NCI-H82 treated with DMSO at 0.1 percent for 48 hours (cell line): ENCODE measurements around the gene MGAT4A.
"Not testable (repeated sequence)": the region's sequence is repeated elsewhere in the genome, so short reads cannot be mapped to it uniquely, and the experiment has no call there.

Experiments
- DNase-seq: peaks from one replicate; lab custom pipeline; 2025; ENCODE audit not compliant: unreplicated experiment; lab: John Stamatoyannopoulos, UW

Gene MGAT4A

GRCh38 chr2:98759827-98760625 lies 29.1 kb upstream of the MGAT4A start:
- DNase-seq = no peak

DNA sequence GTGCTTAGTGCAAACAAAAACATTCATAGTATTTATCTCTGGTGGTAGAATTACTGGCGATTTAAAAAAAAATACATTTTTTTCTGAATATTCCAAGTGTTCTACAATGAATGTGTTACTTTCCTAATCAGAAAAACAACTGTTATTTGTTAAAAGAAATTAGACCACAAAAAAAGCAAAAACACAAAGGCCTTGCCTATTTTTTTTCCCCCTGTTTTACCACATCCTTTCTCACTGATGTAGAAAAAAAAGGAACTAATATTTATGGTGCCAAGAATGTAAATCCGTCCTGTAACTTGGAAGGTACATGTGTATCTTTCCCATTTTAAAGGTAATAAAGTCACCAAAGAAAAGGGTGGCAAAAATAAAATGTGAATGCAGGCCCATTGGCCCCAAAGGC lies 28.4 kb upstream of the MGAT4A start:
- no peak for DNase-seq

- no peak for DNase-seq
These were observed 27.0 kb upstream of the MGAT4A start for GRCh38 chr2:98757904-98758421.

DNA sequence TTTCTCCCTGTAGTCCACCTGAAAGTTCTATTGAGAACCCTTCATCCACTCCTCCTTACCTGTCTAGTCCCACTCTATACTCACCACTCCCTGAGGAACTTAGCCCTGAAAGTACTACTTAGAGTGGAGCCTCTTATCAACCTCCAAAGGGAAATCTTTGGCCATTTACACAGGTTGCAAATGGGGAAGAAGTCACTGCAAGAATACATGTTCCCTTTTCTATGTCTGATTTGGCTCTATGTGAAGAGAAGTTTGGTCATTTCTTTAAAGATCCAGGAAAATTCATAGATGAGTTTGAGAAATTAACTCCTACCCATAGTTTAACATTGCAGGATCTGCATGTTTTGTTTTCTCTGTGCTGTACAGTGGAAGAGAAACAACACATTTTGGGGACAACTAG lies 22.9 kb upstream of the MGAT4A start:
- DNase-seq = no peak

- DNase-seq = not testable (repeated sequence)
These were observed 21.8 kb upstream of the MGAT4A start for GRCh38 chr2:98752711-98753110.

- no peak for DNase-seq
These were observed 20.8 kb upstream of the MGAT4A start for GRCh38 chr2:98751748-98752147.

DNA sequence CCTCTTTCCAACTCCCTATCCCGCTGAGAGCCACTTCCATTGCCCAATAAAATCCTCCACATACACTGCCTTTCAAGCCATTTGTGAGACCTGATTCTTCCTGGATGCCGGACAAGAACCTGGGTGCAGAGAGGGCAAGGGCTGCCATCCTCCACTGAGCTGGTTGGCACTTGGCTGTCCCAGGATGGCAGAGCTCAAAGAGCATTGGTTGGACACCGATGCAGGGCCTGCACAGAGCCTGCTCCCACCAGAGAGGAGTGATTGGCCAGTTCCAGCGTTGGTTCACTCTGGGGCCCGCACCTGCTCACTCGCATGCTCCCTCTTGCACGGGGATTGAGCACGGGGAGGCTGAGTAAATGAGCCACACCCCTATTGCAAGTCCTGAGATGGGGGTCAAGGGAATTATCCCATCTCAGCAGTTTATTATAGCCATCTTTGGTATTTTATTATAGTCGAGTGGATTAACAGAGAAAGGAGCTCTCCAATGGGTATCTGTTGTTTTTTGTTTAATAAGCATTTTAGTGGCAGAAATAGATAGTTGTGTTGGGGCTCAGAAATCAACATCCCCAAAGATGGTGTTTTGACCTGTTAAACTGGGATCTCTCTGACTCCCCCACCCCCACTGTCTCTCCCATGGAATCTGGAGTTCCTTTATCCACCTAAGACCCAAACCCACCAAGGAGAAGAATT lies 19.8 kb upstream of the MGAT4A start:
- DNase-seq = no peak

DNA sequence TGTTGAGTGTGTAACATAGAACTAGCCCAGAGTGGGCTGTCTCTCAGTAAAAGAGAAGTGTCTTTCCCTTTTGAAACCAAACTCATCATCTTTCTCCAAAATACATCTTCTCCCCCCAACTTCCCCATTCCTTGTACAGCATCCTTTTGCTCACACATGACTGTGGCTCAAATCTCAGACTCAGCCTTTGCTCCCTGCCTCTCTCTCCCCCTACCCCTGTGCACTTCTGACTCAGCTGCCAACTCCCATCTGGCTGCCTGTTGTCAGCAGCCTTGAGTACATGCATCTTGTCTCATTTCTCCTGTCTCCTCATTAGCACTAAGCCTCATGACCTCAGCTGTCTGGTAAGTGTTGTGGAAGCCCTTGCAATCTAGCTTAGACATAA lies 18.1 kb upstream of the MGAT4A start:
- DNase-seq = no peak

DNA sequence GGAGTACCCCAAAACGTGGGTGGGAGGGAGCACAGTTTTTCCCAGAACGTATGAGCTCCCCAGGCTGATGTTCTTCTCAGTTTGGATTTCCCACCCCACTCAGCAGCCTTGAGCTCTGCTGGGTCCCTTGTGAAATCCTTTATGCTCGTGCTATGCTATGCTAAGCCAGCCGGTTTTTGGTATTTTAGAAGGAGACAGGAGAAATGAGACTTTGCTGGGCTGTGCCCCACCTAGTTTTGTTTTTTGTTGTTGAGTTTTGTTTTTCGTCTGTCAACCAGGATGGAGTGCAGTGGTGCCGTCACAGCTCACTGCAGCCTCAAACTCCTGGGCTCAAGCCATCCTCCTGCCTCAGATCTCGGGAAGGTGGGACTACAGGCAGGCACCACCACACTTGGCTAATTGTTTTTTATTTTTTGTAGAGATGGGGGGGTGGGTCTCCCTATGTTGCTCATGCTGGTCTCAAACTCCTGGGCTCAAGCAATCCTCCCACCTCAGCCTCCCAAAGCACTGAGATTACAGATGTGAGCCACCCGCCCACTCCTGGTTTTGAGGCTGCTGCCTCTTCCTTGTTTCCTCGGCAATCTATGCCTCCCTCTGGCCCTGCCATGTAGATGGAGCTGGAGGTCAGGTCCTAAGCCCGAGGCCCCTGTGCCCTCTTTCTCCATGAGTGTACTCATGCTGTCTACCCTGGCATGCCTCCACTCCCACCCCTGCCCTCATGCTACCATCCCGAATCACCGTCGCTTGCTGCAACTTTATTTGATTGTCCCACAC lies 17.5 kb upstream of the MGAT4A start:
- DNase-seq = no peak

DNA sequence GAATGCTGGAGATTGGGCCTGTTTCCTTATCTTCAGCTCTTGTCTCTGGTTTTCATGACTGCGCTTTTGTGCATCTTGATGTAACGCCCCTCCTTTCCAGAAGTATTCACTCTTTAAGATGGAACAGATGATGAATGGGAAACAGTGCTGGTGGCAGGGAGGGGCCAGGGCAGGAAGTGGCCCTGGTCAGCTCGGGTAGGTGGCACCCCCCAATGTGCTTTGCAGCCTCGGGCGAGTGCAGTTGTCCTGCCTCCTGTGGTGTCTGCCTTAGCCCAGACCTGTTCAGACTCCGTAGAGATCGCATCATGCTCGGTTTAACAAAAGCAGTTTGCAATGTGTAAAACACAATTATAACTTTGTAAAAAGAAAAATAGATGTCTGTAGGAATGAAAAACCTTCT lies 17.0 kb upstream of the MGAT4A start:
- no peak for DNase-seq

DNA sequence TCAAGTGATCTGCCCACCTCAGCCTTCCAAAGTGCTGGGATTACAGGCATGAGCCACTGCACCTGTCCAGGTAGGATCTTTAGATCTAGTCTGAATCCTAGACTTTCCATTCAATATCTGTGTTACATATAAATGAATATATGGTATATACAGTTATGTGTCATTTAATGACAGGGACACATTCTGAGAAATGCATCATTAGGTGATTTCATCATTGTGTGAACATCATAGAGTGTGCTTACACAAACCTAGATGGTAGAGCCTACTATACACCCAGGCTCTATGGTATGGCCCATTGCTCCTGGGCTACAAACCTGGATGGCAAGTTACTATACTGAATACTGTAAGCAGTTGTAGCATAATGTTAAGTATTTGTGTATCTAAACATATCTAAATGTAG lies 15.5 kb upstream of the MGAT4A start:
- DNase-seq = no peak

DNA sequence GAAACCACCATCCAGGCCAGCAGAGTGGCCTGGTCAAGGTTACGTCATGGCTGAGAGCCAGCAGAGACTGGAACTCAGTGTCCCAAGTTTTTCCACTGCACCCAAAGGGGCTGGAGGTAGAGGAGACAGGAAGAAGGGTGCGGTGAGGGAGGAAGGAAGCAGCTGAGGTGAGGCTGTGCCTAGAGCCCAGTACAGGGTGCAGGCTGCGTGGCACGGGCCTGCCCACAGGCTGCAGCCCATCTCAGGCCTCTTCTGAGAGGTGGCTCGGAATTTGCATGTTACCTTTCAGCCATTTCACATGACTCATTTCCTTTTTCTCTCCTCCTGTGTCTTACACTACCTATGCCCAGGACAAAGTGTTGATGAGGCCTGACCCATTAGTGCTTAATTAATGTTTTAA lies 13.7 kb upstream of the MGAT4A start:
- no peak for DNase-seq

DNA sequence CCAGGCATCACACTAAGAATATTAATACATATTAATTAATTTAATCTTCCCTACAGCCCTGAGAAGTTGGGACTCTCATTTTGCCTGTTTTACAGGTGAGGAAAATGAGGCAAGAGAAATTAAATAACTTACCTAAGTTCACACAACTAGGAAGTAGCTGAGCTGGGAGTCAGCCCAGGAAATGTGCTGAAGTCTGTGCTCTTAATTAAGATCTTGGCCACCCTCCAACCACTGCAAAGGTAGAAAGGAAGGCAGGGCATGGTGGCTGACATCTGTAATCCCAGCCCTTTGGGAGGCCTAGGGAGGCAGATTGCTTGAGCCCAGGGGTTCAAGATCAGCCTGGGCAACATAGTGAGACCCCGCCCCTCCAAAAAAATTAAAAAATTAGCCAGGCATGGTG lies 12.9 kb upstream of the MGAT4A start:
- no peak for DNase-seq

- no peak for DNase-seq
These were observed 8.1 kb upstream of the MGAT4A start for GRCh38 chr2:98739020-98739419.

DNA sequence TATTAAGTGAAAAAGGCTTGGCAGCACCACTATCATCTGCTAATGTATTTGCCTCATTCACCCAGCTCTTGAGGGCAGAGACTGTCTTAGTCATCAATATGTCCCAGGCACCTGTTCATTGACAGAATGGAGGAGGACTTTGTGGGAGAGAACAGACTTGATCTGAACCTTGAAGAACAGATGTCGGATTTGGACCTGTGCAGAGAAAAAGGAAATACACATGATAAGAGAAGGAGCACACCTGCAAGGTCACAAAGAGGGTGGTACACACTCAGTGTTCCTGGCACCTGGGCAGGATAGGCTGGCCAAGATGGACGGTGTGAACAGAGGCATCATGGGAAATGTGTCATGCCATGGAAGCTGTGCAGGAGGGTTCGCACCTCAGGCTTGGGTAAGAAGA lies 7.4 kb upstream of the MGAT4A start:
- no peak for DNase-seq

- DNase-seq = no peak
These were observed 6.9 kb upstream of the MGAT4A start for GRCh38 chr2:98737848-98738247.

DNA sequence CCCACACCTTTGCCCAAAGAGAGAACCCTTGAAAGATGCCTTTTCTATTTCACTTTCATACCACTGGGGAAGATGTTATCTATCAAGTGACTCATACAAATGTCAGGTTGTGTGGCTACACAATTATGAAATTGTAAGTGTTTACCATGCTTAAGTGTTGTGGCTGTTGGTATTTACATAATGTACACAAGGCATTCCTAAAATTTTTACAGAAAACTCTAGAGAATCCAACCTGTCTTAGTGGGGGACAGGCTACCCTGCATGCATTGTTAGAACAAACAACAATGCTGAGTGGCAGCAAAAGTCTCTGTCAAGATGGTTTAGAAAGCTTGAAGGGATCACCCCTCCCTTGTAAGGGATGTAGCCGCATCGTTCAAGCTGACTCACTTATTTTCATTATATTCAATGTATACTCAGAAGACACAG lies 5.5 kb upstream of the MGAT4A start:
- no peak for DNase-seq

DNA sequence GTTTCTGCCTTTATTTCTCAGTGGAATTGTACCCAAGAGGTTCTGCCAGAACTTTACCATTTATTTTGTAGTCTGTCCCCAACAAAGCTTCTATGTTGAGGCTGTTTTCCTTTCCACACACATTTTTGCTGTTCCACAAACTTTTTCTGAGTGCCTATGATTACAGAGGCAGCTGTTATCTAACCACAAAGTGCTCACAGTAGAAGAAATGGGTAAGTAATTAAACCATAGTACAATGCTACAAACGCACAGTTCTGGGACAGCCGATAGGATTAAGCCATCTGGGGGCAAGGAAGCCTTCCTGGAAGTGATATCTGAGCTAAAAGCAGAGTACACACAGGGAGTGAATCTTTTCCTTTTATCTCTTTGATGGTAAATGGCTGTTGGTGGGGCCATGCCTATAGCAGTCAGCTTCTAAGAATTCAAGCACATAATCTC lies 3.9 kb upstream of the MGAT4A start:
- no peak for DNase-seq

GRCh38 chr2:98734162-98734561 lies 3.2 kb upstream of the MGAT4A start:
- no peak for DNase-seq

DNA sequence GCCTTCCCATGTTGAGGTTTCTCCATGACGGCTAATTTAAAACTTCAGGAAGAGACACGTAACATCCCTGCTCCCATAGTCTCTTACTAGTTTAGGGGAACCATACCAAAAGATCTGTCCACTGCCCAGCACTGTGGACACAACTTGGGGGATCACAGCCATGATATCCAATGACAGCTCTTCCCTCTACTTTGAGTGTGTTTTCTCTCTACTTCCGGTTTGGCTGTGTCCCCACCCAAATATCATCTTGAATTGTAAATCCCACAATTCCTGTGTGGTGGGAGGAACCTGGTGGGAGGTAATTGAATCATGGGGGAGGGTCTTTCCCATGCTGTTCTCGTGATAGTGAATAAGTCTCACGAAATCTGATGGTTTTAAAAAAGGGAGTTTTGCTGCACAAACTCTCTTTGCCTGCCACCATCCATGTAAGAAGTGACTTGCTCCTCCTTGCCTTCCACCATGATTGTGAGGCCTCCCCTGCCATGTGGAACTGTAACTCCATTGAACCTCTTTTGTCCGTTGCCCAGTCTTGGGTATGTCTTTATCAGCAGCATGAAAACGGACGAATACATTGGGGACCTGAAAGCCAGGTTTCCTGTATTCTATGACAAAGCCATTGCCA lies 1.6 kb upstream of the MGAT4A start:
- no peak for DNase-seq

DNA sequence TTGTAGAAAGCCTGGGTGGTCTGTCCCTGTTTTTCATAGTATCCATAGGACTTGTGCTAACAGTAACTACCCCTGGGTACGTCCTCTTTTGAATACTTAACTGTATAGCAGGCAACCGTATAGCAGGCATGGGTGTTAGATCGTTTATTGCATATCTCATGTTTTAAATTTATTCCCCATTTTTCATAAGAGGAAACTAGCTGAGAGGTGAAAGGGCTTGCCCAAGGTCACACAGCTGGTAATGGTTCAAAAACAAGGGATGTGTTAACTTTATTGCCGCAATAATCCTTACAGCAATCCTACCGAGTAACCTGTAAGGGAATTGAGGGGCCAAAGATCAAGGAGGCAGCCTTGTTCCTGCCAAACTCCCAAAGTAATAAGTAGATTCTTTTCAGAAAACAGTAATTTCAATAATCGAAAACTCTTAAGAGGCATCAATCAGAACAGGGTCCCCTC lies 990 bp upstream of the MGAT4A start:
- no peak for DNase-seq
